DMS114 treated with DMSO at 0.1 percent for 48 hours (cell line): ENCODE results near the gene SERPINA3.

Experiments used
- DNase-seq: peaks from one replicate; lab custom pipeline; 2025; ENCODE audit not compliant: unreplicated experiment; lab: John Stamatoyannopoulos, UW

Gene SERPINA3

DNA sequence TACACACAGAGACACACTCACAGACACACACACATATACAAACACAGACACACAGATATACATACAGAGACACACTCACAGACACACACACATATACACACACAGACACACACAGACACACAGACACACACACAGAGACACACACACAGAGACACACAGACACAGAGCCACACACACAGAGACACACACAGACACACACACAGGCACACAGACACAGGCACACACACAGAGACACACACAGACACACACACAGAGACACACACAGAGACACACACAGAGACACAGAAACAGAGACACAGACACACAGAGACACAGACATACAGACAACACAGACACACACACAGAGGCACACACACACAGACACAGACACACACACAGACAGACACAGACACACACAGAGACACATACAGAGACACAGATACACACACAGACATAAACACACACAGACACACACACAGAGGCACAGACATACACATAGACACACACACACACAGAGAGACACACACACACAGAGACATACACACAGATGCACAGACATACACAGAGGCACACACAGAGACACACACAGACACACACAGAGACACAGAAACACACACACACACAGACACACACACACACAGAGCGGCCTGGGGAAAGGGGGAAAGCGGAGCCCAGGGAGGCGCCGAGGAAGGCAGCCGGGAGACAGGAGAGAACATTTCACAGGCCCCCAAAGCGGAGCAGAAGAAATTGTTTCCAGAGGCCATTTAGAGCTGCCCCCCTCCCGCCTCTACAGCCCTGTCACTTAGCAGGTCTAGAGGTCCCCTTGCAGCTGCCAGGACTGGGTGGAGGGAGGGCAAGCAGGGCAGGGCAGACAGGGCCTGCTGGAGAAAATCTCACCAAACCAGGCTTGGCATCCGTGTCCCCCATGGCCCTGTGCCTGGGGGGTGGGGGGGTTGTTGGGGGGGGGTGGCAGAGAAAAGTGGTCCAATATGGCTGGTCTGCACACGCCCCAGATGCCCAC lies 38.9 kb downstream of the SERPINA3 start:
- no peak for DNase-seq

DNA sequence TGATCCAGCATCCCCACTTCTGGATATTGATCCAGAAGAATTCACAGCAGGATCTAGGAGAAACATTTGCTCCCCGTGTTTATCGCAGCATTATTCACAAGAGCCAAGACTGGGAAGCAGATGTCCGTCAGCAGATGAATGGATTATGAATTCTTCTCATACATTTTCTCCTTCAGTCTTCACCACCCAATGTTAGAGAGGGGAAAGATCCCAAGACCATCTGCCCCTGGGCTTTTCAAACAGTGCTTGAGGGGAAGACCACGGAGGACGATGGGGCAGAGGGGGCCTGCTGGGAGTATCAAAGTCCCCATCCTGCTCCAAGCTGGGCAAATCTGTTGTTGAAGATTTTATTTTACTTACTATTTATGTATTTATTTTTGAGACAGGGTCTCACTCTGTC lies 41.1 kb downstream of the SERPINA3 start:
- DNase-seq: no peak

DNA sequence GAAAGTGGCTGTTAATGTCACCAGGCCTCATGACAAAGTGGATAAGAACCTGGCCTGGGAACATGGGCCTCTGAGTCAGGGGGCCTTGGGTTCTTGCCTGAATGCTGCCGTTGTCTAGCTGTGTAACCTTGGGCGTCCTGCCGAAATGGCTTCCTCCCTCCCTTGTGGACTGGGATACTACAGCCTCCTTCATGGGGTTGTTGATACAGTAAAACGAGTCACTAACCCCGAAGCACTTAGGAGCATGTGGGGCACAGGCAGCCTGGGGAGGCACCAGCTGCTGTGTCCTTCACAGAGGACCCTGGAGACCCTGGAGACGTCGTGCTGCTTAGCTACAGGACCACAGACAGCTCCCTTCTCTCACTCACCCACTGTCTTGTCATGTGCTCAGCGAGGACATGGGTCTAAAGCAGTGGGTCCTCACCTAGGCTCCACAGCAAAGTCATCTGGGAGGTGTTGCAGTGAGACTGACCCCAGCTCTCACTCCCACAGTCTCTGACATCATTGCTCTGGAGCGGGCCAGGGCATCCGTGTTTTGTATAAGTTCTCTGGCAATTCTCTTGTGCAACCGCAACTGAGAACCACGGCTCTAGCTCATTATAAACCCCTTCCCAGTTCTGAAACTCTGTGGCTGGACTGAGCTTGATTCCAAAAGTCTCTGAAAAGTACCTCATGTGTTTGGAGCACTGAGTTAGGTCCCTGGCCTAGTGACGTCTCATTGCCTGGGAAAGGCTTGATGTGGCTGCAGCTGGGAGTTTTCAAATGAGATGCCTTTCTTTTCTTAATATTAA lies 42.1 kb downstream of the SERPINA3 start:
- DNase-seq: no peak

DNA sequence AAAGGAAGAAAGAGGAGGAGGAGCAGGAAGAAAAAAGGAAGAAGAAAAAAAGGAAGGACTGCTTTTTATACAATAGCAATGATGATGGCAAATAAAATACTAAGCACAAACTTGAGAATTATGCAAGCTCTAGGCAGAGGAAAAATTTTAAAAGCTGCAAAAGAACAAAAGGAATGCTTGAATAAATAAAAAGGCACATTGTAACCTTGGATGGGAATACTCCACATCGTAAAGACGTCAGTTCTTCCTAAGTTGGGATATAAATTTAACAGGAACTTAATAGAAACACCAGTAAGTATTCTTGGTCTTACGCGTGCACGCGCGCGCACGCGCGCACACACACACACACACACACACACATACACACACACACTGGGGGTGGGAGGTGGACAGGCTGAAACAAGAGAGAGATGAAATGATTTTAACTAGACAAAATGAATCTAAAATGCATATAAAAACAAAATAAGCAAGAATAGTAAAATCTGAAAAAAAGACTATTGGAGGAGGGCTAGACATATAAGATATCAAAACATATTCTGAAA lies 43.0 kb downstream of the SERPINA3 start:
- DNase-seq: no peak

DNA sequence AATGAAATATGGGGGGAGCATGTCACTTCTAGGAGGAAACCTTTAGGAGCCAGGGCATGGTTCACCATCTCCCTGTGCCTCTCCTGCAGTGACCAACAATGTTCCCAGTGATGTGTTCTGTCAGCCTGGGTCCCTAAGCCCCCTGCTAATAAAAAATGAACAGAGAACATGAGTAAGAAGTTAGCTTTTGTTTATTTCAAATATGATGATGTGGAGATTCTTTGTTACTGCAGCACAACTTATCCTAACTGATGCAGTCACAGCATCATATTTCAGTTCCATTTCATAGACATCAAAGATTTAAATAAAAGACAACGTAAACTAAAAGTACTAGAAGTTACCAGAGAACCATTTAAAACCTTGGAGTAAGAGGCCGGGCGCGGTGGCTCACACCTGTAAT lies 43.9 kb downstream of the SERPINA3 start:
- DNase-seq: no peak

DNA sequence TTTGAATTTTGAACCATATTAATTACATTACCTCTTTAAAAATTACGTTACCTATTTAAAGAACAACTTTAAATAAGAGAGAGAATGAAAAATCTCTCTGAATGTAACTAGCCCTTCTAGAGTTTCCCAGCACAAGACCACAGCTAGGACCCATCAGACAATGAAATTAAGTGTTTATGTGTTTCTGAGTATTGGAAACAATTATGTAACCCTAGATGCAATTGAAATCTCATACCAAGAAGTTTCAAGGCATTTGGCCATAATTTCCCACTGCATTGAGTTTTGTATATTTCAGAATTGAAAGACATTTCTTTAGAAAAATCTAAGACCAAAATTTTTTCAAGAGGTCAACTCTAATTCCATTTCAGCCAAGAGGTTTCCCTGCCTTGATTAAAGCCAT lies 47.1 kb downstream of the SERPINA3 start:
- DNase-seq: no peak

DNA sequence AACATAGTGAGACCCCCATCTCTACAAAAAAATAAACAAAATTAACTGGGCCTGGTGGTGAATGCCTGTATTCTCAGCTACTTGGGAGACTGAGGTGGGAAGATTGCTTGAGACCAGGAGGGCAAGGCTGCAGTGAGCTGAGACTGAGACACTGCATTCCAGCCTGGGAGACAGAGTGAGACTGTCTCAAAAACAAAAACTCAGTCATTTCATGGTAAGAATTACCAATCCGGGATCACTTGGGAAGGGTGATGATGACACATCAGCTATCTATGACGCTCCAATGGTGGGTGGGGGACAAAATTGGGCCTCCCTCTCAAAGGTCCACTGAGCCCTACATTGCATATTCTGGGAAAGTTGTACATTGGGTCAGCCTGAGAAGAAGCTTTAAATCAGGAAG lies 47.7 kb downstream of the SERPINA3 start:
- DNase-seq: no peak

DNA sequence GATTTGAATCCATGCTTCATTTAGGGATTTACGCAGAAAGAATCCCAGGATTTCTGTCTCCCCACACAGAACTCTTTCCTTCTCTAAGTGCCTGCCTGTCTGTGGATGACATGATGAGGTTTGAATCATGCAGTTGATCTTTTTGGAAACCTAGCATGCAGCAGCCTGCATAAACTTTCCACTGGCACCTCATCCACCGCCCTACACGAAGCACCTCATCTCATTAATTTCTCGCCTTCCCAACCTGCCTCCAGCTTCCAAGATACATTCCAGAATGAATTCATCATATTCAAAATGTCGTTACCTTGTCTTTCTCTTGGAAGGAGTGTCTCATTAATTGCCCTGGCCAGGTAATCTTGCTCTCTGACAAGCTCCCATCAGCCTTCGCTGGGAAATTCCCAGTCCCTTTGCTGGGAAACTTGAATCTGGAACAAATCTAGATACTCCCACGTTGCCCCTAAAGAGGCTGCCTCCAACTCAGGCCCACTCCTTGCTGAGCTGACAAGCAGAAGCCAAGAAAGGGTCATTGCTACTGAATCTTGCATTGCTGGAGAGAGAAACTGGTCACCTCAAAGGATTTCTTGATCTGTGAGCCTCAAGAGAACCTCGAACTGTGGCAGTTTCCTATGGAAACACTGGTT lies 48.2 kb downstream of the SERPINA3 start:
- no peak for DNase-seq

DNA sequence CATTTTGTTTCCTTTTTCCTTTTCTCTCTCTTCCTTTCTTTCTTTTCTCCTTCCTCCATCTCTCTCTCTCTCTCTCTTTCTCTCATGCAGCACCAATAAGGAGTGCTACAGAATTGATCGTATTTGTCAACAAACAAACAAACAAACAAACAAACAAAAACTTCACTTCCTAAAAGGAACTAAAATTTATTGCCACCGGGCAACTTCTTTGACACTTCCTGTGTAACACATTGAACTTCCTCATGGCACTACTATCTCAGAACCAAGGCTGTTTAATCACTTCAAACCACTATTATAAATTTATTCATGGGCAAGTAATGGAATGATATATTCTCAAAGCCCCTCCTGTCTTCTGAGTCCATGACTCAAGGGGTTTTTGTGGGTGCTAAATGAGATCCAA lies 51.3 kb downstream of the SERPINA3 start:
- DNase-seq: no peak

DNA sequence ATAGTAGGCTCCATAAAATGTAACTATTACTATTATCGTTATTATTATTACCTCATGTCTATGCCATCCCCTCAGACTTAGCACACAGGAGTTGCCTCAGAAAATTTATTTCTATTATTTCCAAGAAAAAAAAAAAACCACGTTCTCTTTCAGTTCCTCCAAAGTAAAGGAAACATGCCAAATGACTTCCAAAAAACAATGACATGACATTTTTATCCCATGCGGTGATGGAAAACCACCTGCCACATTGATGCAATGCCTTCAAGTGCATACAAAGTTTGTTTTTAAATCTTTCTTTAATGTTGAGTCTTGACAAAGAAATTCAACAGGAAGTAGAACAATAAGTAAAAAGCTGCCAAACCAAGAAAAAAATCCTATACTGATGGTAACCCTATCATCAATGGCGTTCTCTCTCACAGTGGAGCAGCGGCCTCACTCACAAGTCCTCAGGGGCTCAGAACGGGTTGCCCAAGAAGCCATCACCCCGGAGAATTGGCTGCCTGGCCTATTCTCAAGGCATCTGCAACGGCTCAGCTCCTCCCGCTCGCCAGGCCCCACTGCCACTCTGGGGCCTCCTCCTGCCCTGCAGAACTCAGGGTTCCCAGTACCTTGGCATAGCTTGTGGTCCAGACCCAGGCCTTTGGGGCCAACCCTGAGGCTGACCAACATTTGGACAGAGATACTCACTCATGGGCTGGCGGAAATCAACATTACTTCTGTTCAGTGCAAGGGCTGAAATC lies 51.9 kb downstream of the SERPINA3 start:
- no peak for DNase-seq

DNA sequence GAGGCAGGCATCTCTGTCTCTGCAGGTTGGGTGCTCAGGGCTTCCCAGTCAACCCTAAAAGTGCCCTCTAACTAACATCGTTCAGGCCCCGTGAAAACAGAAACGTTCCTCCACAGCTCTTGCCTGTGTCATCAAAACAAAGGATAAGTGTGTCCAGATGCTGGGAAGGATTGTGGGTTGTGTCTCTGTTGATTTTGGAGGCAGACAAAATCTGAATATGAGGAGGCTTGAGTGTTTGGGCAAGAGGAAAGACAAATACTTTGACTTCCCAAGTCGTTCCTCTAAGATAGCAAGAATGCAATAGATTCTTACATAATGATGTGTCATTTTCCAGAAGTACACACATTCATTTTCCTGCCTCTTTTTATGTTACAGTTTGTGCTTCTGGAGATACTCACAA lies 52.9 kb downstream of the SERPINA3 start:
- no peak for DNase-seq

DNA sequence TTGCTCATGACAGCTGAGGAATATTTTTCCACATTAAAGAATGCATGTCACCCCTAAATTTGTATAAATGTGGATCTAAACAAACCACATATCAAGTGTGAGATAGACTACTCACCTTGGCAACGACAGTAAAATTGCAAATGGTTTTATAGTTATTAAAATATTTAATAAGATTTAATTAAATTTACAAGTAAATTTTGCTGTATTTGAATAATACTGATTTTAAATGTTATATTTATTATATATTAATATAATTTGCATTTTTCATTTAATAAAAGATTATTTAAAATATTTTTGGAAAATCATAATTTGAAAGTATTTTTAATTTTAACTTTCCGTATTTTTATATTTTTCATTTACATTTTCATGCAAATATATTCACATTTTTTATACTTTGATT lies 53.4 kb downstream of the SERPINA3 start:
- no peak for DNase-seq

DNA sequence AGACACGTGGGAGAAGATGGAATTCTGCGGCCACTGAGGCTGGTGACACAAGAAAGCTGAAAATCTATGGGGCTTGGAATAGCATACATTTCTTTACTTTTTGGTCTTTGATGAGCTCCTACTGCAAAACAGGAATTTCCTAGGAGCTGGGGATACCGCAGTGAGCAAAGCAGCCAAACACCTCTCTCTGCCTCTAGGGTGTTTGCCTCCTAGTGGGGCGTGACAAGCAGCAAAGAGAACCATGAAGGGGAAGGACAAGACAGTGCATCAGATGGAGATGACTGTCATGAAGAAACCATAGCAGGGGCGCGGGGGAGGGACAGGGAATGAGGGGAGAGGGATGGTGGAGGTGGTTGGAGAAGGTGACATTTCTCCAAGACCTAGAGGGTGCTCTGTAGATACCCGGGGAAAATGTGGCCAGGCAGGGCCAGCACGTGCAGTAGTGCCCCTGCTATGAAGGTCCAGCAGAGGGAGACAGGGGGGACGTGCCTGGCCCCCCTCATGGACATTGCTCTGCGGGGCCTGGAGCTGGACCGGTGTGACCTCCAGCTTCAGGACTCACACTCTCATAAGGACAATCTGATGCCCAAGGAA lies 58.6 kb downstream of the SERPINA3 start:
- no peak for DNase-seq

DNA sequence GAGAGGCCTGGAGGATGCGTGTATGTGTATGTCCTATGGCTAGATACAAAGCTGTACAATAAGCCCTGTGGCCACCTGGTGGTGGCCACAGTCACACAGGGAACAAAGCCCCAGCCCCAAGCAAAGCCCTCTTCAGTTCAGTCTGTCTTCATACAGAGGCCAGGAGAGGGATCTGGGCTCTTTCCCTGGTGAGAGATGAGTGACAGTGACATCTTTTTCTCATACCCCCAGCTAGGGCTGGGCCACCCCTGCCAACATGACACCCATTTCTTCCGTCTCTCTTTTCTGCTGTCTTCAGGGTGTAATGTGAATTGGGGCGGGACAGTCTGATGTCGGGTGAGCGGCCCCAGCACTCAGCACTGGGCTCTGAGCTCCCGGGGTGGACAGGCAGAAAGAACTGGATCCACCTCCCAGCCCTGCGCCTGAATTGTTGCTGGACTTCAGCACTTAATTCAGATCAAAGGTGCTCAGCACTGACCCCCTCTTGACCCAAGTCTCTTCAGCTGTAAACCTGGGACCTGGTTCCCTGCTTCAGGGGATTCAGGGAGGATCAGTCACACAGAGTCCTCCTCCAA lies 59.8 kb downstream of the SERPINA3 start:
- no peak for DNase-seq

DNA sequence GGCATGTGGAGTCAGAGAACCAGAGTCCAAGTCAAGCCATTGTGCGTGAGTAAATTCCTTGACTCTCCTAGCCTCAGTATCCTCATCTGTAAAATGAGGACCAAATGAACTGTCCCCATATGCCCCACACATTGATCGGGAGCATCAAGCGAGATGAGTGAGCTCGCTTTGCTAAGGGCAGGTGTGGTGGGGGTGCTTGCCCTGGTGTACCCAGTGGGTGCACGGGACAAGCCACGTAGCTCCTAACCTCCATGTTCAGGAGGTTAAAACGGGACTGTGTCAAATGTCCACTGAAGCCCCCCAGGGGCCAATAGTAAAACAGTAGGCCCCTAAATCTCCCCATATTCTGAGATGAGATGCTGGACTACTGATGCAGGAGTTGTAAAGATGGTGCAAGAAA lies 60.9 kb downstream of the SERPINA3 start:
- no peak for DNase-seq
